ENCODE results near the gene PHOX2B.

- no peak for TF ChIP-seq CTCF (IDR thresholded peaks at IDR 0.05)
- TF ChIP-seq POLR2A (IDR thresholded peaks at IDR 0.05): no peak
Observed at GRCh38 chr4:41702770-41703169, 45.8 kb downstream of the PHOX2B start.
